Measurements from ENCODE around the gene CERK.
"Not testable (repeated sequence)": the region's sequence is repeated elsewhere in the genome, so short reads cannot be mapped to it uniquely, and the experiment has no call there.

The CERK gene

DNA sequence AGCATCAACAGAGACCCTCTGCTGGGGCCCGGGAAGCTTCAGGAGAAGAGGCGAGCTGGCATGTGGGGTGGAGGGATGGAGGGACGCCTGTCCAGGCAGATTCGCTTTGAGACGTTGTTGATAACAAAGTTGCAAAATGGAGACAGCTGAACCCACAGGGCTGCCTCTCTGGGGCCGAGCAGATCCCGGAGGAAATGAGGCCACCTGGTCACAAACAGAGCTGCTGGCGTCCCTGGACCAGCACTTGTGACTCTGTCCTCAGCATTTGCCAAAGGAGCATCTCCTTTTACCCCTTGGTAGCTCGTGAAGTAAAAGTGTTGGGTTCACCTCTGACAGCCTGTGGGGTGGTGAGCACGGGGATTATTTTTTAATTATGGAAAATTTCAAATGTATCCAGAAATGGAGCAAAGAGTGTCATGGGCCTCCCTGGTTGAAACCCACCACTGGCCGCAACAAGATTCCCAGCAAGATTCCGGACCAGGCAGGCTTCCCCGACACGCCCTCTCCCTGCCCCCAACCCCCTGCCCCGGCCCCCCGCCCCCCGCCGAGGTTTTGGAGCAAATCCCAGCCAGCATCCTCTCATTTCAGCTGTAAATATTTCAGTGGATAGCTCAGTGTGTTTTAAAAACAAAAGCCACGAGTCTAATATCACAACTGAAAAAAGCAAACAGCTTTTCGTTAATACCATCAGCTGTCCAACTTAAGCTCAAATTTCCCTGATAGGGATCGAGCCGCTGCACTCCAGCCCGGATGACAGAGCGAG, 97.6 kb downstream of the CERK start:
- no peak for DNase-seq

DNA sequence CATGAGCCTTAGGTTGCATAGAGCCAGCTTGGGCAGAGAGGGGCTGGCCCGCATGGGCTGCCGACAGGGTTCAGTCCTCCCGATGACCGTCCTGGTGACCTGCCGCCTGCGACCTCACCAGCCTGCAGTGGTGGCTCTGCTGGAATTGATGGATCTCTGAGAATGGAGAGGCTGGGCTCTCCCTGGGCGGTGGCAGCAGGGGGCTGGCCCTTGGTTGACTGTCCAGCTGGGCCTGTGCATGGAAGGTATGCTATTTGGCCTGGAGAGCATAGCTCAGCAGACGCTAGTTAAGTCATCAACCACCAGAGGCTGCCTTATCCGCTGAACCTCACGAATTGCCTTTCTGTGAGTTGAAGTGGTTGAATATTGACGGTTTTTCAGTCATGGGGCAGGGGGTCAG, 98.2 kb downstream of the CERK start:
- no peak for DNase-seq

DNA sequence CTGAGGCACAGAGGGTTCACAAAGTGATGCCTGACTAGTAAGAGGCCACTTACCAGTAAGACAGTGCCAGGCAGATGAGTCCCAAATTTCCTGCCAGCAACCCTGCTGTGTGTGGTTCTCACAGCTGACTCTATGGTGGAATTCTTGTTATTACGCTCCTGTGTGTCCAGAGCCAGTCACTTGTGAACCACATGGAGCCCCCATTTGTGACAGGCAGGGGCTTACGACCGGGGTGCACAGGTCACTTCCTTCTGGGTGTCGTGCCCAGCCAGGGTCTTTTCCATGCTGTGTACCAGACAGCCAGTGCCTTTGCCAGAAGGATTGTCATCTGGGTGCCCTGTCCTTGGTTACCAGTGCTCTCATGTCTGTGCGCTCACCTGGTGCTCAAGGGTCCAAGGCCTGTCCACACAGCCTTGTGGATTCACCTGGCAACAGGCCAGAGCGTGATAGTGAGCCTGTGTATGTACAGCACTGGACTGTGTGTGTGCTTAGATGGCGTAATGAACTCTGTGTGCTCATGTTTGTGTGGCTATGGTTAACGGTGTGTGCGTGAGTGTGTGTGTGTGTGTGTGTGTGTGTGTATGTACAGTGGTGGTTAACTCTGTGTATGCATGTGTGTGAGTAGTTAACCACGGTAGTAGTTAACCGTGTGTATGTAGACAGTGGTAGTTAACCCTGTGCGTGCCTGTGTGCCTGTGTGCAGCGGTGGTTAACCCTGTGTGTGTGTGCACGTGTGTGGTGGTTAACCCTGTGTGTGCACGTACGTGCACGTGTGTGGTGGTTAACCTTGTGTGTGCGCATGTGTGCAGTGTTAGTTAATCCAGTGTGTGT, 99.2 kb downstream of the CERK start:
- DNase-seq: no peak

DNA sequence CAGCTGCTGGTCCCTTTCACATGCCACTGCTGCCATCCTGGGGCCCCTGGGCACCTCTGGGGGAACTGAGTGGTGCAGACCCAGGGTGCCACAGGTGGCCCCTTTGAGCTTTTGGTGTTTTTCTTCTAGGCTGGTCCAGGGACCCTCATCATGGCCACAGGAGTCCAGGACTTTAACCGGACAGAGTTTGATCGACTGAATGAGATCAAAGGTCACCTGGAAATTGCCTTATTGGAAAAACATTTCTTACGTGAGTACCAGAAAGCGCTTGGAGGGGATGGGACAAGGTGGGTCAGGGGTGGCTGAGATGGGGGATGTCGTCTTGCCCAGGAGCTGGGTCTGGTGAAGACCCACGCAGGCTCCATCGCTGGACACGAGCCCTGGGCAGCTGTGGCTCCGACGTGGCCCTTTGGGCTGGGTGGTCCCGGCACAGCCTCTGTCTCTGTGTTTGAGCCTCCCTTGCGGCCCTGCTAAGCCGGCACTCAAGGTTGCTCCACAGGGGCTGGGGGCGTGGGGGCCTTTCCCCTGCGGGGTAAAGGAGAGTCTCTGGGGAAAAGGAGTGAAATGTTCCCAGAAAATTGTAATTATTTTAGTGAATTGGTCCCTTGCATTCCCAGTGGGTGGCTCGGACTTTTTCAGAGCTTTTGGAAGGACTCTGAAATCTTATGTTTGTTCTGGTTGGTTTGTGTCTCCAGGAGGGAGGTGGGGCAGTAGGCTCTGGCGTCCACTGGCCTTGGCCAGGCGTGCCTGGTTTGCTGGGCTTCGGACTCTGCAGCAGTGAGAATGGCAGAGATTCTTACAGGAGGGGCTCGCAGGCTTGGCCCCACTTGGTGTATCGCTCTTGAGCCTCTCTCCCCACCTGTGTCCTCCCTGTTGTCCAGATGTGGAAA, 100.1 kb downstream of the CERK start:
- DNase-seq: no peak

DNA sequence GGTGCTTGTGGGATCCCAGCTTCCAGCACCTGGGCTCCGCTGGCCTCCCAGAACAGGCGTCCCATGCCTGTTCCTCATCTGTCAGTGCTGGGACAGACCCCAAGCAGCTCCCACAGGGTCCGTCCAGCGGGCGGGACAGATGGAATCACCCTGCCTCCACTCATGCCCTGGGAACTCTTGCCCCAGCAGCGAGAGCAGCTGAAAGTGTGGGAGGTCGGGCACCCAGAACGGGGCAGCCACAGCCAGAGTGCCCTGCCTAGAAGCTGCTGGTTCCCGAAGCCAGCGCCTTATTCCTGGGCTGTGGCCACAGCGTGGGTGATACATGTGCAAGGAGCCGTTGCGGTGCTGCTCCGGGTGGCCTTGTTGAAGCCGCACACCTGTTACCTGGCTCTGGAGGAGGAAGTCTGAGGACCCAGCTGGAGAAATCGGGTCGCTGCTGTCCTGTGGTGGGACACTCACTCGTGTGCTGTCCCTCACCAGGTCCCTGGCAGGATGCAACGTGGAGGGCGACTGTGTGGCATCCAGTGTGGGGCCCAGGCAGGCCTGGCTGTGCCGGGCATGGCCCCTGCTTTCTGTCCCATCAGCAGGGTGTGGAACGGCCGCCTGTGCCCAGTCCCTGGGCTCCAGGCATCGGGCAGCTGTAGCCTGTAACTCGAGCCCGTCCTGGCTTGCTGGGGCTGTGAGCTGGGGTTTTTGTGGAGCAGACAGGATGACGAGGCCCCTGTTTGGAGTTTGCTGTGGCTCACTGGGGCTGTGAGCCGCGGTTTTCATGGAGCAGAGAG, 101.6 kb downstream of the CERK start:
- no peak for DNase-seq

DNA sequence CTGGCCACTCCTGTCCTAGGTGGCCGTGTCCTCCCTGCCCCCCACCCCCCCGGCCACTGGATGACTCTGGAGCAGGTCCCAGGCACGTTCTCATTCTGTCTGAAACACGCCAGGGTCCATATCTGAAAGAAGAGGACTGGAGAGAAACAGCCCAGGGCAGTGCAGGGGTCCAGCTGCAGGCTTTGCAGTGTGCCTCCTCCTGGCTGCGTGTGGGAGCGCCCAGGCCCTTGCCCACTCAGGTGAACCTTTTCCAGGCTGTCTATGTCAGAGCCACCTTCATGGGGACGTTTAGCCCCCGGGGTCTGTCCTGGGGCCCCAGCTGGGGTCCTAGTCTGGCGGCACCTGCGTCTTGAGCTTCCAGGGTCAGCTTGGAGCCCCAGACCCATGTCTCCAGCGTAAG, 102.3 kb downstream of the CERK start:
- no peak for DNase-seq

DNA sequence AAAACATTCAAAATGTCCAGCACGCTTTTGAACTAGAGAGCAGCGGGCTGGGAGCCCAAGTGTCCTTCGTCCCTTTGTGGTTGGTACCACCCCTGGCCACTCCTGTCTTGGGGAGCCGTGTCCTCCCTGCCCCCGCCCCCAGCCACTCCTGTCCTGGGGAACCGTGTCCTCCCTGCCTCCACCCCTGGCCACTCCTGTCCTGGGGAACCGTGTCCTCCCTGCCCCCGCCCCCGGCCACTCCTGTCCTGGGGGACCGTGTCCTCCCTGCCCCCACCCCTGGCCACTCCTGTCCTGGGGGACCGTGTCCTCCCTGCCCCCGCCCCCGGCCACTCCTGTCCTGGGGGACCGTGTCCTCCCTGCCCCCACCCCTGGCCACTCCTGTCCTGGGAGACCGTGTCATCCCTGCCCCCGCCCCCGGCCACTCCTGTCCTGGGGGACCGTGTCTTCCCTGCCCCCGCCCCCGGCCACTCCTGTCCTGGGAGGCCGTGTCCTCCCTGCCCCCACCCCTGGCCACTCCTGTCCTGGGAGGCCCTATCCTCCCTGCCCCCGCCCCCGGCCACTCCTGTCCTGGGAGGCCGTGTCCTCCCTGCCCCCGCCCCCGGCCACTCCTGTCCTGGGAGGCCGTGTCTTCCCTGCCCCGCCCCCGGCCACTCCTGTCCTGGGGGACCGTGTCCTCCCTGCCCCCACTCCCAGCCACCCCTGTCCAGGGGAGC, 102.9 kb downstream of the CERK start:
- not testable (repeated sequence) for DNase-seq

All from activated naive CD4-positive, alpha-beta T cell (primary cell).